ENCODE measurements around the gene UCN3.
A peak's percentile ranks its signal among the peaks of the same experiment; 100 is the strongest.
"Not testable (repeated sequence)": the region's sequence is repeated elsewhere in the genome, so short reads cannot be mapped to it uniquely, and the experiment has no call there.

The UCN3 gene

GRCh38 chr10:5404208-5405041, 39.7 kb downstream of the UCN3 start, which contains the start of gene TUBAL3:
Gene TUBAL3, minus strand, starts transcription at chr10:5404828. Its CDS starts 36 bp downstream, at chr10:5404792.
- TF ChIP-seq, protein P1, sequence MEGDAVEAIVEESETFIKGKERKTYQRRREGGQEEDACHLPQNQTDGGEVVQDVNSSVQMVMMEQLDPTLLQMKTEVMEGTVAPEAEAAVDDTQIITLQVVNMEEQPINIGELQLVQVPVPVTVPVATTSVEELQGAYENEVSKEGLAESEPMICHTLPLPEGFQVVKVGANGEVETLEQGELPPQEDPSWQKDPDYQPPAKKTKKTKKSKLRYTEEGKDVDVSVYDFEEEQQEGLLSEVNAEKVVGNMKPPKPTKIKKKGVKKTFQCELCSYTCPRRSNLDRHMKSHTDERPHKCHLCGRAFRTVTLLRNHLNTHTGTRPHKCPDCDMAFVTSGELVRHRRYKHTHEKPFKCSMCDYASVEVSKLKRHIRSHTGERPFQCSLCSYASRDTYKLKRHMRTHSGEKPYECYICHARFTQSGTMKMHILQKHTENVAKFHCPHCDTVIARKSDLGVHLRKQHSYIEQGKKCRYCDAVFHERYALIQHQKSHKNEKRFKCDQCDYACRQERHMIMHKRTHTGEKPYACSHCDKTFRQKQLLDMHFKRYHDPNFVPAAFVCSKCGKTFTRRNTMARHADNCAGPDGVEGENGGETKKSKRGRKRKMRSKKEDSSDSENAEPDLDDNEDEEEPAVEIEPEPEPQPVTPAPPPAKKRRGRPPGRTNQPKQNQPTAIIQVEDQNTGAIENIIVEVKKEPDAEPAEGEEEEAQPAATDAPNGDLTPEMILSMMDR (IDR thresholded peaks at IDR 0.05), result no peak
- Mint-ChIP-seq H3K27me3 (ENCODE audit: low read depth, poor library complexity) (peaks cover 7% of the 10 kb centered on the region), H3K36me3 (ENCODE audit: low read depth) (no peaks in the 10 kb centered on the region), H3K27ac (no peak within 1 kb of the TSS), H3K4me3 (no peak within 1 kb of the TSS), H3K9me3 (peaks cover 25% of the 10 kb centered on the region), H3K4me1 (no peaks in the 10 kb centered on the region)
- no peak for DNase-seq

DNA sequence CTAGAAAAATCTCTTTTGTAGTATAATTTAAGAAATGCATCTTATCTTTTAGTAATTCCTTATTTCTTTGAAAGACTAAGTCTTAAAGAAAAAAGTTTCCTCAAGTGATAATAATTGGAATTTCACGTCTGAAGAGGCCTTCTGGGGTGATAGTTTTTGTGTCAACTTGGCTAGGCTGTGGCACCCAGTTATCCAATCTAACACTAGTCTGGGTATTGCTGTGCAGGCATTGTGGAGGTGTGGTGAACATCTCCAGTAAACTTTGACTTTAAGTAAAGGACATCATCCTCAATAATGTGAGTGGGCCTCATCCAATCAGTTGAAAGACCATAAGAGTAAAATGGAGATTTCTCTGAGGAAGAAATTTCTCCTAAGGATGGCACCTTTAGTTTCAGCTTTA, 42.2 kb downstream of the UCN3 start:
- Mint-ChIP-seq H3K4me3 (no peak overlapping the region), H3K27me3 (ENCODE audit: low read depth, poor library complexity) (peaks cover 7% of the 10 kb centered on the region)

GRCh38 chr10:5410787-5411186, 46.0 kb downstream of the UCN3 start:
- H3K4me3 Mint-ChIP-seq; DNase-seq; H3K27ac Mint-ChIP-seq; H3K36me3 Mint-ChIP-seq (ENCODE audit: low read depth); H3K27me3 Mint-ChIP-seq (ENCODE audit: low read depth, poor library complexity); H3K4me1 Mint-ChIP-seq: not testable (repeated sequence)
- peaks cover 39% of the 10 kb centered on the region for H3K9me3 Mint-ChIP-seq

More for the DNA sequence above, 42.2 kb downstream of the UCN3 start:
- TF ChIP-seq, protein P1 (IDR thresholded peaks at IDR 0.05), result no peak
- Mint-ChIP-seq H3K9me3 (peaks cover 37% of the 10 kb centered on the region), H3K4me1 (no peaks in the 10 kb centered on the region), H3K36me3 (ENCODE audit: low read depth) (no peaks in the 10 kb centered on the region), H3K27ac (no peak overlapping the region)
- no peak for DNase-seq

GRCh38 chr10:5411941-5412276, 47.1 kb downstream of the UCN3 start:
- peaks cover 3% of the 10 kb centered on the region for H3K27me3 Mint-ChIP-seq (ENCODE audit: low read depth, poor library complexity)
- no peak overlapping the region for H3K4me3 Mint-ChIP-seq
- no peak for DNase-seq
- peaks cover 42% of the 10 kb centered on the region for H3K9me3 Mint-ChIP-seq
- no peak overlapping the region for H3K27ac Mint-ChIP-seq
- H3K4me1 Mint-ChIP-seq, result peaks cover 4% of the 10 kb centered on the region
- TF ChIP-seq, protein P1 (IDR thresholded peaks at IDR 0.05), result no peak
- H3K36me3 Mint-ChIP-seq (ENCODE audit: low read depth), result no peaks in the 10 kb centered on the region

DNA sequence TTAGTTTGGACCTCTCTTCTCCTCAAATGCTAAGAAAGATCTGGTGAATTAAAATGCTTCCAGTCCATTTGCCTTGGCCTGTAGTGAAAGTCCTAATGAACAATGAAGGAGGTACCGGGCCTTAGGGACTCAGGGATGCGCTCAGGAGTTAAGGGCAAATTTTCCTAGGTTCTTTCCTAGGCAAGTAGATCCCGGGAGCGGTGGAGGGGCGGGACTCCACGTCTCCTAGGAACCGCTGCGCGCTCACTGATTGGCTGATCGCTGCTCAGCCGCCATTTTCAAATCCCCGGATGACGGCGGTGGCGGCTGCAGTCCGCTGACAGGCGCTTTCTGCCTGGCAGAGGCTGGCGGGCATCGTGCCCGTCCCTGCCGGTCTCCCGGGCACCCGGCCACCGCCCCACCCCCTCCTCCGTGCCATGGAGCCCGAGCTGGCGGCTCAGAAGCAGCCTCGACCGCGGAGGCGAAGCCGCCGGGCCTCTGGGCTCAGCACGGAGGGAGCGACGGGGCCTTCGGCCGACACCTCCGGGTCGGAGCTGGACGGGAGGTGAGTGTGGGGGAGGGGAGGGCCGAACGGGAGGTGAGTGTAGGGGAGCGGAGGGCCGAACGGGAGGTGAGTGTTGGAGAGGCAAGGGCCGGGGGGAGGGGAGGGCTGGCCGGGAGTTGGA, 47.6 kb downstream of the UCN3 start, which contains the start of gene NET1:
TSS of gene NET1 (plus strand) at position 281 of the 665 bp plus-strand sequence. CDS start at position 417, 136 bp downstream.
- peaks cover 42% of the 10 kb centered on the region for H3K9me3 Mint-ChIP-seq
- H3K27ac Mint-ChIP-seq, result no peak within 1 kb of the TSS
- peaks cover 3% of the 10 kb centered on the region for H3K27me3 Mint-ChIP-seq (ENCODE audit: low read depth, poor library complexity)
- H3K4me1 Mint-ChIP-seq, result peaks cover 4% of the 10 kb centered on the region
- no peak within 1 kb of the TSS for H3K4me3 Mint-ChIP-seq
- H3K36me3 Mint-ChIP-seq (ENCODE audit: low read depth), result no peaks in the 10 kb centered on the region
- TF ChIP-seq, protein P1 (IDR thresholded peaks at IDR 0.05), result no peak
- DNase-seq, result peak; percentile 93
